ENCODE data around the gene MTCH2. TPM values are rescaled to one million over a fixed set of nuclear protein-coding genes. Genes with fewer than 3 reads are reported as not detected.

MTCH2 gene
- total RNA-seq, result 59.4 and 100 TPM in 2 replicates

DNA sequence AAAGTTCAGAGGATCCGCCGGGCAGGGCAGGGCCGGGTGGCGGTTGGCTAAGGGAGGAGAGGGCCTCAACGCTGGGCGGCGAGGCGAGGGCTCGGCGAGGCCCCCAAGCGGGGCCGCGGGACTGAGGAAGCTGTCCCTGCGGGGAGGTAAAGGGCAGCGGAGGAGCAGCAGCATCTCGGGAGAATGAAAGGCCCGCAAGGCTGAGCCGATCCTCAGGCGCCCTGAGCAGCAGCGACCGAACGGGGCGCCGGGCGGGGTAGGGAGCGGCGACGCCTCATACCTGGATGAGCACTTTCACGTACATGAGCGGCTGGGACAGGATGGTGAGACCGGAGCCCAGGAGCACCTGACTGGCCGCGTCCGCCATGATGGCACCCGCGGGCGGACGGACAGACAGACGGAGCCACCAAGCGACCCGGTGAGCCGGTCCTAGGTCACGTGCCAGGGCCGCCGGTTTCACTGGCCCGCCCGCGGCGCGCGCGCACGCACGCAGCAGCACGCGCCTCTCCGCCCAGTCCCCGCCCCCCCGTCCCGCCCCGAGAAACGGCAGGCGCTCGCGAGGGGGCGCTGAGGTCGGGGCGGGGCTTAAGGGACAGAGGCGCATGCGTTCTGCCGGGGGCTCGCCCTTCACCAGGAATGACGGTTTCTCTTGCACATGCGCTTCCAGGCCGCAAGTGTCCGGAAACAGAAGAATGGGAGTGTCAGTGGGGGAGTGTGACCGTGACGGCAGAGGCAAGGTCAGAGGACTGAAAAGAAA is at the start of gene MTCH2:
TSS of gene MTCH2 (minus strand) at position 461 of the 757 bp plus-strand sequence. CDS start at position 367, 94 bp downstream.

DNA sequence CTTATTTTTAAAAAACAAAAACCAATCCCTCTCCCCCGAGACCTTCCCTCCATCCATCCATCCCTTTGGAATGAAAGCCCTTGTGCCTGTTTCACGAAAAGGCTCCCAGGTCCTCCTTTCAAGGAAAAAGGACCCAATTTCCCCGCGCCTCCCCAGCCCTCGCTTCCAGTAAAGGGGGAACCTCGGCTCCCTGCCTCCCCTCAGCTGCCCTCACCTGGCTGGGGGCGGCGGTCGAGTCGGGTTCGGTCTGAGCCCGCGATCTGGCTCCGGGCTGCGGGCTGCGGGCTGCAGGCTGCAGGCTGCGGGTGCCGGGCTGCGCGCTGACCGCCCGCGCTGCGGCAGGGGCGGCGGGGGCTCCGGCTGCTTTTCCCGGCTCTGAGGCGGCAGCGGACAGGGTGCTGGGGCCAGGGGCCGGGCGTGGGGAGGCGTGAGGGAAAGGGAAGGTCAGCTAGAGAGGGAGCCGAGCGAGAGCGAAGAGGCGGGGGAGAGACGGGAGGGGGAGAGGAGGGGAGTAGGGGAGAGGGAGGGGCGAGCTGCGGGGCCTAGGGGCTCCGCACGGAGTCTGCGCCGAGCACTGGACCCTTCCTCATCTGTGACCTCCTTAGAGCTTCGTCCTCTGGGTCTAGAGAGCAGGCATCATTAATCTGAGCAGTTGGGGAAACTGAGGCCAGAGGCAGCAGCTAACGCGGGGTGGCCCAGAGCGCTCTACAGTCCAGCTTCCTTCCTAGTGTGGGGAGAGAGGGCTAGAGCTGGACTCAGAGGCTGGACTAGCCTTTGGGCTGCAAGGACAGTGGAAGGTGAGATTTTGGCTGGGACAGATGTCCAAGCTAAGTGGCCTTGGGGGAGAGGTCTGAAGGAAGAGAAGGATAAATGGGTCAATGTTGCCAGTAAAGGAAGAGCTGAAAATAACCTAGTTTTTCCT is 48.2 kb downstream of the MTCH2 start, which contains the start of gene C1QTNF4:
TSS of gene C1QTNF4 (minus strand) at position 478 of the 922 bp plus-strand sequence. CDS start 3,601 bp downstream, outside the sequence.

DNA sequence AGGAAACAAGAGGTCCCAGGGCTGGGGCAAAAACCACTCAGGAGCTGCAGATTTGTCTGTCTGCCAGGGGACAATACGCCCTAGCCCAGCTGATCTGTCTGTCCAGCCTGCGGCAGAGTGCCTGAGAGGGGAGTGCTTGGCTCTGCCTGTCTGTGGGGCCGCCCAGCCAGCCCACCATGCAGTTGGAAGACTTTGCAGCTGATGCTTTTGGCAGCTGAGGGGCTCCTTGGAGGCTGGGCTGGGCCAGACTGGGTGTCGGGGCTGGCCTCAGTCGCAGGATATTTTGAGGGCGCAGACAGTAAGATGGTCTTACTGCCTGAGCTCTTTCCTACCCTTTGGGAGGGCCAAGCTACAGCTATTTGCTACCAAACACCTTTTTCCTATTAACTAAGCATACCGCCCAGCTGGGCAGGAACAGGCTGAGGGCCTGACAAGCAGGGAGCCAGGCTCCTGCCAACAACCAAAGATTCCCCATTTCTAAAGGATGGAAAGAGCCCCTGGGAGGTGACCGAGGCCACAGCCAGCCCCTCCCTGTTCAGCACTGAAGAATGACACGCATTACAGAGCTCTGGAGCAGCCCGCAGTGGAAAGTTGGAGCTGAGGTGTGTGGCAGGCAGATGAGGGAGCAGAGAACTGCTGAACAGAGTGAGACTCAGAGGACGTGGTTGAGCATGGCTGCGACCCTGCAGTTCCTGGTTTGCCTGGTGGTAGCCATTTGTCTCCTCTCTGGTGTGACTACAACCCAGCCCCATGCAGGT is 56.1 kb downstream of the MTCH2 start, which contains the start of gene FAM180B:
TSS of gene FAM180B (plus strand) at position 581 of the 758 bp plus-strand sequence. CDS start at position 672, 91 bp downstream.

DNA sequence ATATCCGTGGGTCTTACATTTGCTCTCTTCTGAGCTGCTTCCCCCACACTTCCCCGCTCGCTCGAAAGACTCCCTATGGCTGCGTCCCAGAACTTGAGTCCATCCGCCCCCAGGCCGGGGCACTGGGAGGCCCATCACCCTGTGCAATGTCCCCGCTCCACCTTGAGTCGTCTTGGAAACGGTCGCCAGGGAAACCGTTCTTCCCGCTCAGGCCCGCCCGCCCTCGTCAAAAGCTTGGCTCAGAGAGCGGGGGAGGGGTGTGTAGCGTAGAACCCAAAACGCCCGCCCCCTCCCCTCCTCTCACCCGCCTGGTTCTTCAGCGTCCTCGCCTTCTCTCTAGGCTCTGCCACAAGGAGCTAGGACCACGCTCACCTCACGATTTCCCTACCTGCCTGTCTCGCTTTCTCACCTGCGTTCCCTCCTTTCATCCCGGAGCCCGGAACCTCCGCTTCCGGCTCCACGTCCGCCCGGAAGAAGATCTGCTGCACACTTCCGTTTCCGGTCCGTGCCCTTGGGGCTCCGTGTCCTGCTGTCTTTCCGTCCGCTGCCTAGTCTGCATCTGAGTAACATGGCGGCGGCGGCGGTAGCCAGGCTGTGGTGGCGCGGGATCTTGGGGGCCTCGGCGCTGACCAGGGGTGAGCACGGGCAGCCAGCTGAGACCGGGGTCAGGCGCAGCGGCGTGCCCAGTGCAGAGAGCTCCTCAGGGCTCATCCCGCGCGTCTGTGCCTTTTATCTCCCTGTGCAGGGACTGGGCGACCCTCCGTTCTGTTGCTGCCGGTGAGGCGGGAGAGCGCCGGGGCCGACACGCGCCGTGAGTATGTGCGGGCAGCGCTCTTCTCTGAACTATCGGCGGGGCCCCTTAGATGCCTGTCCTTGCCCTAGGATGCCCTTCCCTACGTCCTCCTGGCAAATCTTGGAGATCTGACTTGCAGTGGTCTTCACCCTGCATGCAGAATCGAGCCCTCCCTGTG is 63.5 kb downstream of the MTCH2 start, which contains the start of the genes KBTBD4 and NDUFS3:
TSS of gene KBTBD4 (minus strand) at position 447 of the 971 bp plus-strand sequence. CDS start at position 428, 19 bp downstream.
TSS of gene NDUFS3 (plus strand) at position 551 of the 971 bp plus-strand sequence. CDS start at position 569, 18 bp downstream.

Small RNA genes lying within 50 kb of the gene (small RNA-seq; reads per million reads assigned to genes)
- gene RNU5E-10P, result not detected

Other genes with a start within 250 kb of the MTCH2 start
- 63.6 and 80.4 TPM in 2 replicates for gene SLC39A13, start 234.0 kb downstream of the MTCH2 start, total RNA-seq
- gene PSMC3, start 216.1 kb downstream of the MTCH2 start, total RNA-seq, result 160 and 189 TPM in 2 replicates
- 0.29 and 0.33 TPM in 2 replicates for gene RAPSN, start 193.4 kb downstream of the MTCH2 start, total RNA-seq
- 118 and 119 TPM in 2 replicates for gene CELF1, start 89.4 kb downstream of the MTCH2 start, total RNA-seq
- 60.3 and 73.8 TPM in 2 replicates for gene PTPMT1, start 77.0 kb downstream of the MTCH2 start, total RNA-seq
- gene KBTBD4, start 63.6 kb downstream of the MTCH2 start, total RNA-seq, result 27.4 and 29.6 TPM in 2 replicates
- gene NDUFS3, start 63.5 kb downstream of the MTCH2 start, total RNA-seq, result 54.5 and 63.2 TPM in 2 replicates
- not detected in 2 replicates for gene FAM180B, start 55.9 kb downstream of the MTCH2 start, total RNA-seq
- 0.10 and 0.33 TPM in 2 replicates for gene C1QTNF4, start 48.1 kb downstream of the MTCH2 start, total RNA-seq
- 0.10 and 3.6 TPM in 2 replicates for gene AGBL2, start 72.8 kb upstream of the MTCH2 start, total RNA-seq
- 90.2 and 118 TPM in 2 replicates for gene FNBP4, start 124.8 kb upstream of the MTCH2 start, total RNA-seq
- 17.0 and 22.9 TPM in 2 replicates for gene NUP160, start 205.8 kb upstream of the MTCH2 start, total RNA-seq

All from vein endothelial cell (primary cell).